Peyer's patch (tissue), 4 donors: ENCODE data around the gene ZBTB11. TPM values are rescaled to one million over a fixed set of nuclear protein-coding genes. Genes with fewer than 3 reads are reported as not detected.
"Not testable (repeated sequence)": the region's sequence is repeated elsewhere in the genome, so short reads cannot be mapped to it uniquely, and the experiment has no call there.

Source experiments
- DNase-seq, 3 donors: peaks; one replicate each; pipeline ENCODE4 v3.0.0-alpha.2; 2017 to 2019
- H3K27ac ChIP-seq, 4 donors: fragments of 200-600 bp; sonication (generic); one replicate each; pipeline ENCODE4 v1.5.1; 2016 to 2019
- H3K27me3 ChIP-seq, 2 donors: fragments of 200-600 bp; sonication (generic); one replicate each; pipeline ENCODE4 v1.5.1; 2019
- H3K36me3 ChIP-seq, 3 donors: fragments of 200-600 bp; sonication (generic); one replicate each; pipeline ENCODE4 v1.5.1; 2016 to 2019
- H3K4me1 ChIP-seq, 4 donors: fragments of 200-600 bp; sonication (generic); one replicate each; pipeline ENCODE4 v1.5.1; 2016 to 2019
- H3K4me3 ChIP-seq, 4 donors: fragments of 200-600 bp; sonication (generic); 1 replicate in 3 of 4; 2 replicates in 1 of 4; pipeline ENCODE4 v1.5.1; 2016 to 2019; ENCODE audit warnings: mild to moderate bottlenecking in 1 of 4
- H3K9me3 ChIP-seq, 4 donors: fragments of 200-600 bp; sonication (generic); one replicate each; pipeline ENCODE4 v1.5.1; 2016 to 2019; ENCODE audit warnings: mild to moderate bottlenecking in 1 of 4
- CTCF ChIP-seq, 6 experiments: fragments of 450-650 bp in 4 of 6; fragments of 200-600 bp in 2 of 6; sonication (generic) in 1 of 6; IDR thresholded peaks; one replicate each; pipeline ENCODE4 v1.5.1; 2017 to 2019; ENCODE audit warnings: antibody characterized with exemption in 6 of 6, mild to moderate bottlenecking in 3 of 6, moderate library complexity in 1 of 6
- POLR2A ChIP-seq, 2 donors: fragments of 450-650 bp; IDR thresholded peaks; one replicate each; pipeline ENCODE4 v1.5.1; 2017; ENCODE audit warnings: antibody characterized with exemption in 2 of 2, mild to moderate bottlenecking in 2 of 2, moderate library complexity in 2 of 2
- small RNA-seq, 2 donors: library from RNA; depleted of rRNA; stranded (forward); fragments of <200 nt; gene quantifications; one replicate each; pipeline ENCODE3, GENCODE V24; 2016
- total RNA-seq, 4 donors: library from RNA; depleted of rRNA; stranded (reverse); fragments of >200 nt; gene quantifications; one replicate each; pipeline ENCODE4 v1.1.0, GENCODE V29; 2016

ZBTB11 gene
- total RNA-seq, 4 donors from 2014 or later = 15.5 to 25.5 (median 22.9) TPM

DNA sequence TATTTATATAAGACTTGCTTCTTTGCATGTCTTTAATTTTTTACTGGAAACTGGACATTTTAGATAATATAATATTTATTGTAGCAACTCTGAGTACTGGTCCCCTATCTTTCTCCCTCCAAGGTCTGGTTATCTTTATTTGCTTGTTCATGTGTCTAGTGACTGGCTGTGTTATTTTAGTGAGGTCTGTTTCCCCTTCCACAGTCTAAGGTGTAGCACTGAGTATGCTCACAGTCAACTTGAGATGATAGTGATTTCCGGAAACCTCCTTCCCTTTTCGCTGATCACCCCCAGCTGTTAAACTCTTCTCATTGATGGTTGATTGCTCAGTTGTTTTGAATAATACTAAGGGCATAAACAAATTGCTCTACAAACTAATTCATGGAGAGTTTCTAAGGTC, 65.9 kb downstream of the ZBTB11 start:
- no peaks in the 10 kb centered on the region for H3K4me1 ChIP-seq
- no peak overlapping the region for H3K27ac ChIP-seq
- H3K9me3 ChIP-seq = no peaks in the 10 kb centered on the region
- no peak for DNase-seq
- no peak overlapping the region for H3K4me3 ChIP-seq
- H3K36me3 ChIP-seq = no peaks in the 10 kb centered on the region
- no peak for TF ChIP-seq CTCF (IDR thresholded peaks at IDR 0.05)
- TF ChIP-seq POLR2A (IDR thresholded peaks at IDR 0.05) = no peak
- H3K27me3 ChIP-seq = no peaks in the 10 kb centered on the region

DNA sequence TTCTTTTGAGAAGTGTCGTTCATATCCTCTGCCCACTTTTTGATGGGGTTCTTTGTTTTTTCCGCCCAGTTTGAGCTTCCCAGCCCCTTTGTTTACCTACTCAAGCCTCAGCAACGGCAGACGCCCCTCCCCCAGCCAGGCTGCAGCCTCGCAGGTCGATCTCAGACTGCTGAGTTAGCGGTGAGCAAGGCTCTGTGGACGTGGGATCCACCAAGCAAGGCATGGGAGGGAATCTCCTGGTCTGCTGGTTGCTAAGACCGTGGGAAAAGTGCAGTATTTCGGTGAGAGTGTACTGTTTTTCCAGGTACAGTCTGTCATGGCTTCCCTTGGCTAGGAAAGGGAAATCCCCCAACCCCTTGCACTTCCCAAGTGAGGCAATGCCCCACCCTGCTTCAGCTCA, 71.5 kb downstream of the ZBTB11 start:
- H3K27ac ChIP-seq, H3K4me3 ChIP-seq, H3K9me3 ChIP-seq, H3K27me3 ChIP-seq, H3K36me3 ChIP-seq, DNase-seq, H3K4me1 ChIP-seq: not testable (repeated sequence)

DNA sequence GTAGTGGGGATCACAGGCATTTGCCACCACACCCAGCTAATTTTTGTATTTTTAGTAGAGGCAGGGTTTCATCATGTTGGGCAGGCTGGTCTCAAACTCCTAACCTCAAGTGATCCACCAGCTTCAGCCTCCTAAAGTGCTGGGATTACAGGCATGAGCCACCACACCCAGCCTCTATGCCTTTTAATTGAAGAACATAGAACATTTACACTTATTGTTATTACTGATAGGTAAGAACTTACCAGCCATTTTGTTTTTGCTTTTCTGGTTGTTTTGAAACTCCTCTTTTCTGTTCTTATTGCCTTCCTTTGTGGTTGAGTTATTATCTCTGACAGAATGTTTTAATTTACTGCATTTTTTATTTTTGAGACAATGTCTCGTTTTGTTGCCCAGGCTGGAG, 73.7 kb downstream of the ZBTB11 start:
- Histone ChIP-seq H3K27me3 (no peaks in the 10 kb centered on the region), H3K9me3 (no peaks in the 10 kb centered on the region), H3K27ac (no peak overlapping the region), H3K4me1 (no peaks in the 10 kb centered on the region), H3K36me3 (no peaks in the 10 kb centered on the region), H3K4me3 (no peak overlapping the region)
- no peak for DNase-seq
- TF ChIP-seq POLR2A (IDR thresholded peaks at IDR 0.05) = no peak
- TF ChIP-seq CTCF (IDR thresholded peaks at IDR 0.05) = no peak

- no peaks in the 10 kb centered on the region for H3K4me1 ChIP-seq
- H3K27me3 ChIP-seq = no peaks in the 10 kb centered on the region
- H3K27ac ChIP-seq = no peak overlapping the region
- H3K4me3 ChIP-seq = no peak overlapping the region
- no peaks in the 10 kb centered on the region for H3K36me3 ChIP-seq
- no peaks in the 10 kb centered on the region for H3K9me3 ChIP-seq
- no peak for DNase-seq
- TF ChIP-seq POLR2A (IDR thresholded peaks at IDR 0.05) (no peak), CTCF (IDR thresholded peaks at IDR 0.05) (no peak)
Measured at GRCh38 chr3:101602731-101603130, 74.2 kb downstream of the ZBTB11 start.

Small RNAs within 50 kb of the gene (small RNA-seq; reads per million reads assigned to genes)
- 0 reads per million in 2 donors for gene RF00019
- 0 reads per million in 2 donors for gene RNU6-1256P
- 0 reads per million in 2 donors for gene RNY1P12

Other genes with a start within 250 kb of the ZBTB11 start
- 10 to 100 TPM; 13.5 to 44.6 (median 20.2) TPM for gene SENP7, start 163.9 kb downstream of the ZBTB11 start, total RNA-seq
- 10 to 100 TPM in 3 of 4 donors, 1 to 10 TPM in 1; 8.5 to 28.9 (median 13.1) TPM for gene TRMT10C, start 115.3 kb downstream of the ZBTB11 start, total RNA-seq
- 100 to 1,000 TPM in 1 of 4 donors, 10 to 100 TPM in 3; 61.9 to 106 (median 69.8) TPM for gene PCNP, start 103.0 kb downstream of the ZBTB11 start, total RNA-seq
- gene RPL24, start 9.6 kb upstream of the ZBTB11 start, total RNA-seq = 100 to 1,000 TPM; 392 to 657 (median 458) TPM
- gene CEP97, start 47.5 kb upstream of the ZBTB11 start, total RNA-seq = 10 to 100 TPM in 1 of 4 donors, 1 to 10 TPM in 3; 3.3 to 18.2 (median 4.7) TPM
- 10 to 100 TPM in 1 of 4 donors, 1 to 10 TPM in 3; 1.4 to 62.7 (median 3.2) TPM for gene NXPE3, start 102.1 kb upstream of the ZBTB11 start, total RNA-seq
- gene NFKBIZ, start 172.4 kb upstream of the ZBTB11 start, total RNA-seq = 10 to 100 TPM; 37.1 to 70.1 (median 52.9) TPM